ENCODE data around the gene MCRS1. TPM values are rescaled to one million over a fixed set of nuclear protein-coding genes. Genes with fewer than 3 reads are reported as not detected.

MCRS1 gene
- total and polyA plus RNA-seq, 4 donors = 20.0 to 33.1 (median 26.1) TPM

- DNase-seq (ENCODE audit: low spot score) = no peak
- WGBS = 52% methylated on average over 20 of the region's 20 CpGs
- Histone ChIP-seq H3K36me3 (ENCODE audit: control insufficient read depth in 4 of 4, insufficient read depth in 3 of 4, low read depth in 1 of 4, low read length in 3 of 4) (no peaks in the 10 kb centered on the region), H3K27ac (ENCODE audit: low read depth in 1 of 2, low read length in 2 of 2) (no peak overlapping the region), H3K4me3 (ENCODE audit: low read depth in 1 of 3, low read length in 3 of 3) (no peak overlapping the region), H3K27me3 (ENCODE audit: control insufficient read depth in 4 of 4, insufficient read depth in 4 of 4, low read length in 3 of 4) (peaks cover 0 to 4% (median 2%) of the 10 kb centered on the region in 4 donors), H3K9ac (ENCODE audit: low read depth in 1 of 2, low read length in 2 of 2) (no peak overlapping the region), H3K9me3 (ENCODE audit: control insufficient read depth in 4 of 4, low read length in 3 of 4) (no peaks in the 10 kb centered on the region), H3K4me1 (ENCODE audit: control insufficient read depth in 4 of 4, insufficient read depth in 4 of 4, low read length in 3 of 4) (peaks cover 0 to 5% (median 1%) of the 10 kb centered on the region in 4 donors)
- TF ChIP-seq ZBTB33 (IDR thresholded peaks at IDR 0.05) = no peak
- no peak for TF ChIP-seq RAD21 (IDR thresholded peaks at IDR 0.05)
- no peak for TF ChIP-seq JUND (IDR thresholded peaks at IDR 0.05)
- no peak for TF ChIP-seq FOXA1 (IDR thresholded peaks at IDR 0.05)
- TF ChIP-seq REST (IDR thresholded peaks at IDR 0.05) = no peak
- TF ChIP-seq GABPA (IDR thresholded peaks at IDR 0.05 in 1 of 2, conservative IDR thresholded peaks at IDR 0.05 in 1 of 2) = no peak
- no peak for TF ChIP-seq SP1 (IDR thresholded peaks at IDR 0.05)
- no peak for TF ChIP-seq TAF1 (conservative IDR thresholded peaks at IDR 0.05)
- no peak for TF ChIP-seq FOXA2 (IDR thresholded peaks at IDR 0.05)
- TF ChIP-seq NR2F2 (IDR thresholded peaks at IDR 0.05) = no peak
- no peak for TF ChIP-seq HNF4A (conservative IDR thresholded peaks at IDR 0.05)
- TF ChIP-seq HNF4G (IDR thresholded peaks at IDR 0.05) = no peak
- no peak for TF ChIP-seq EGR1 (IDR thresholded peaks at IDR 0.05; ENCODE audit: low read depth in 2 of 2)
These were observed 24.6 kb downstream of the MCRS1 start for GRCh38 chr12:49543221-49543913.

- H3K9ac ChIP-seq (ENCODE audit: low read depth in 1 of 2, low read length in 2 of 2) = no peak overlapping the region
- H3K4me1 ChIP-seq (ENCODE audit: control insufficient read depth in 4 of 4, insufficient read depth in 4 of 4, low read length in 3 of 4) = peaks cover 6 to 10% (median 8%) of the 10 kb centered on the region in 4 donors
- no peaks in the 10 kb centered on the region for H3K36me3 ChIP-seq (ENCODE audit: control insufficient read depth in 4 of 4, insufficient read depth in 3 of 4, low read depth in 1 of 4, low read length in 3 of 4)
- no peak overlapping the region for H3K27ac ChIP-seq (ENCODE audit: low read depth in 1 of 2, low read length in 2 of 2)
- no peaks in the 10 kb centered on the region for H3K9me3 ChIP-seq (ENCODE audit: control insufficient read depth in 4 of 4, low read length in 3 of 4)
- WGBS = 95% methylated on average over 15 of the region's 15 CpGs
- no peak overlapping the region for H3K4me3 ChIP-seq (ENCODE audit: low read depth in 1 of 3, low read length in 3 of 3)
- peaks cover 0 to 6% (median 2%) of the 10 kb centered on the region in 4 donors for H3K27me3 ChIP-seq (ENCODE audit: control insufficient read depth in 4 of 4, insufficient read depth in 4 of 4, low read length in 3 of 4)
- DNase-seq (ENCODE audit: low spot score) = no peak
- TF ChIP-seq FOXA2 (IDR thresholded peaks at IDR 0.05) (no peak), RAD21 (IDR thresholded peaks at IDR 0.05) (no peak)
These were observed 25.3 kb downstream of the MCRS1 start for GRCh38 chr12:49542592-49543160.
